Gastrocnemius medialis (tissue), 4 donors: ENCODE measurements around the gene WDR7. TPM values are rescaled to one million over a fixed set of nuclear protein-coding genes. Genes with fewer than 3 reads are reported as not detected.
"Not testable (repeated sequence)": the region's sequence is repeated elsewhere in the genome, so short reads cannot be mapped to it uniquely, and the experiment has no call there.

ENCODE experiments used
- ATAC-seq, 2 donors: fragments of 150-250 bp; one replicate each; pipeline ENCODE4 v1.9.1; 2016
- DNase-seq, 2 donors: peaks; one replicate each; pipeline ENCODE4 v3.0.0-alpha.2; 2019
- H3K27ac ChIP-seq, 4 donors: fragments of 200-600 bp; sonication (generic); 1 replicate in 1 of 4; 2 replicates in 3 of 4; pipeline ENCODE4 v1.5.1; 2016 to 2018; ENCODE audit warnings: mild to moderate bottlenecking in 2 of 4, moderate library complexity in 1 of 4
- H3K27me3 ChIP-seq, 3 donors: fragments of 200-600 bp; sonication (generic) in 2 of 3; 1 replicate in 1 of 3; 2 replicates in 2 of 3; pipeline versions ENCODE4 v1.5.1 to v1.6.0; 2016 to 2019; ENCODE audit warnings: mild to moderate bottlenecking in 1 of 3, moderate library complexity in 1 of 3
- H3K36me3 ChIP-seq, 2 donors: fragments of 200-600 bp; sonication (generic) in 1 of 2; one replicate each; pipeline ENCODE4 v1.5.1; 2017 to 2018
- H3K4me1 ChIP-seq, 2 donors: fragments of 200-600 bp; sonication (generic) in 1 of 2; one replicate each; pipeline ENCODE4 v1.5.1; 2016 to 2017; ENCODE audit warnings: mild to moderate bottlenecking in 2 of 2
- H3K4me3 ChIP-seq, 4 donors: fragments of 200-600 bp; sonication (generic) in 3 of 4; 1 replicate in 1 of 4; 2 replicates in 3 of 4; pipeline ENCODE4 v1.5.1; 2016 to 2019; ENCODE audit warnings: mild to moderate bottlenecking in 2 of 4
- H3K9me3 ChIP-seq, 3 donors: fragments of 200-600 bp; sonication (generic) in 2 of 3; 1 replicate in 1 of 3; 2 replicates in 2 of 3; pipeline ENCODE4 v1.5.1; 2016 to 2019
- POLR2A ChIP-seq, 2 donors: fragments of 450-650 bp; IDR thresholded peaks; one replicate each; pipeline ENCODE4 v1.6.1; 2017; ENCODE audit warnings: antibody characterized with exemption in 2 of 2, mild to moderate bottlenecking in 2 of 2, moderate library complexity in 2 of 2
- in situ Hi-C, 4 donors: fragments of 200-750 bp; cut with MboI; loops; one replicate each; pipeline versions ENCODE4 v1.15.0 to v1.8.0; 2017; ENCODE audit warnings: low sequenced_read_pairs in 4 of 4
- intact Hi-C: fragments of 100-400 bp; cut with DNase I; formaldehyde crosslinking; loops from one replicate; pipeline ENCODE4 v1.15.1; 2023; ENCODE audit warnings: low total_unique reads
- total RNA-seq, 4 donors: library from RNA; depleted of rRNA; stranded (reverse); fragments of >200 nt; gene quantifications; one replicate each; pipeline versions ENCODE4 v1.1.0 to v1.2.3, GENCODE V29; 2016
- TF ChIP-seq, protein P1 (sequence below), 5 experiments: fragments of 450-650 bp in 3 of 5; fragments of 200-600 bp in 2 of 5; sonication (generic) in 2 of 5; IDR thresholded peaks in 4 of 5; conservative IDR thresholded peaks in 1 of 5; 1 replicate in 4 of 5; 2 replicates in 1 of 5; pipeline ENCODE4 v1.5.1; 2016 to 2019; ENCODE audit warnings: antibody characterized with exemption in 5 of 5, mild to moderate bottlenecking in 3 of 5, moderate library complexity in 3 of 5

Gene WDR7
- total RNA-seq, 4 donors from 2014 or later = 20.5 to 24.2 (median 21.8) TPM

DNA sequence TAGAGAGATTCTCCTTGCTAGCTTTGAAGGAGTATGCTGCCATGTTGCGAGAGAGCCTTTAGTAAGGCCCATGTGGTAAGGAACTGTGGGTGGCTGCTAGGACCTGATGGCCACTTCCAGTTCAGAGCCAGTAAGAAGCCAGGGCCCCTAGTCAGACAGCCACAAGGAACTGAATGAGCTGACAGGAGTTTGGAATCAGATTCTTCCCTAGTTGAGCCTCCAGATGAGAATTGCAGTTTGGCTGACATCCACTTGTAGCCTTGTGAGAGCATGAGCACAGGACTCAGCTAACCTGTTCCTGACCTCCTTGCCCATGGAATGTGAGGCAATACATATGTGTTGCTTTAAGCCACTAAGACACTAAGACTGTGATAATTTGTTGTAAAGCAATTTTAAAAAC, 1.2 kb upstream of the WDR7 start:
- Histone ChIP-seq H3K4me3 (no peak overlapping the region), H3K4me1 (peaks cover 13 to 20% of the 10 kb centered on the region in 2 donors), H3K9me3 (no peaks in the 10 kb centered on the region), H3K27ac (peak overlapping the region in 2 of 4 donors; percentile 91 to 93), H3K36me3 (no peaks in the 10 kb centered on the region), H3K27me3 (no peaks in the 10 kb centered on the region)
- ATAC-seq (no peak), DNase-seq (no peak)
- intact Hi-C loops = no loop called here
- TF ChIP-seq, protein P1, sequence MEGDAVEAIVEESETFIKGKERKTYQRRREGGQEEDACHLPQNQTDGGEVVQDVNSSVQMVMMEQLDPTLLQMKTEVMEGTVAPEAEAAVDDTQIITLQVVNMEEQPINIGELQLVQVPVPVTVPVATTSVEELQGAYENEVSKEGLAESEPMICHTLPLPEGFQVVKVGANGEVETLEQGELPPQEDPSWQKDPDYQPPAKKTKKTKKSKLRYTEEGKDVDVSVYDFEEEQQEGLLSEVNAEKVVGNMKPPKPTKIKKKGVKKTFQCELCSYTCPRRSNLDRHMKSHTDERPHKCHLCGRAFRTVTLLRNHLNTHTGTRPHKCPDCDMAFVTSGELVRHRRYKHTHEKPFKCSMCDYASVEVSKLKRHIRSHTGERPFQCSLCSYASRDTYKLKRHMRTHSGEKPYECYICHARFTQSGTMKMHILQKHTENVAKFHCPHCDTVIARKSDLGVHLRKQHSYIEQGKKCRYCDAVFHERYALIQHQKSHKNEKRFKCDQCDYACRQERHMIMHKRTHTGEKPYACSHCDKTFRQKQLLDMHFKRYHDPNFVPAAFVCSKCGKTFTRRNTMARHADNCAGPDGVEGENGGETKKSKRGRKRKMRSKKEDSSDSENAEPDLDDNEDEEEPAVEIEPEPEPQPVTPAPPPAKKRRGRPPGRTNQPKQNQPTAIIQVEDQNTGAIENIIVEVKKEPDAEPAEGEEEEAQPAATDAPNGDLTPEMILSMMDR (IDR thresholded peaks at IDR 0.05 in 4 of 5, conservative IDR thresholded peaks at IDR 0.05 in 1 of 5) = no peak
- TF ChIP-seq POLR2A (IDR thresholded peaks at IDR 0.05) = no peak
- in situ Hi-C loops = no loop called here

DNA sequence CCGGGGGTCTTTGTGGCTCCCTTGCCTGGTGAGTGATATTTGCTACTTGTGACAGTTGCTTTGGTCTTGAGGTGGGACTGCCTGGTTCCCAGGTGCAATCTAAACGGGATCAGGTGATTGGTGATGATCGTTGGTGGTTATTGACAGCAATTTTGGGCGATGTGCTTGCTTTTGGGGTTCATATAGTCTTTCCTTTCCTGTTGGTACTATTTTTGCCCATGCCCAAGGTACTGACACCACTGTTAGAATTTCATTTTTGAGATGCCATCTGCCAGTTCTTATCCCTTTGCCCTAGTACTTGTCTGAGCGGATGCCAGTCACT, 573 bp downstream of the WDR7 start:
- ATAC-seq (no peak), DNase-seq (no peak)
- TF ChIP-seq, protein P1 (IDR thresholded peaks at IDR 0.05 in 4 of 5, conservative IDR thresholded peaks at IDR 0.05 in 1 of 5) = no peak
- no peak for TF ChIP-seq POLR2A (IDR thresholded peaks at IDR 0.05)
- Histone ChIP-seq H3K27me3 (no peaks in the 10 kb centered on the region), H3K4me3 (peak overlapping the region; percentile 71 to 97 (median 95)), H3K36me3 (no peaks in the 10 kb centered on the region), H3K27ac (peak overlapping the region; percentile 85 to 95 (median 92)), H3K9me3 (no peaks in the 10 kb centered on the region), H3K4me1 (peaks cover 13 to 20% of the 10 kb centered on the region in 2 donors)
- intact Hi-C loops = loop anchor here (1.0 kb wide), 1 partner anchor 13 kb away; the partner anchor contains the start of gene TXNL1
- in situ Hi-C loops = no loop called here

DNA sequence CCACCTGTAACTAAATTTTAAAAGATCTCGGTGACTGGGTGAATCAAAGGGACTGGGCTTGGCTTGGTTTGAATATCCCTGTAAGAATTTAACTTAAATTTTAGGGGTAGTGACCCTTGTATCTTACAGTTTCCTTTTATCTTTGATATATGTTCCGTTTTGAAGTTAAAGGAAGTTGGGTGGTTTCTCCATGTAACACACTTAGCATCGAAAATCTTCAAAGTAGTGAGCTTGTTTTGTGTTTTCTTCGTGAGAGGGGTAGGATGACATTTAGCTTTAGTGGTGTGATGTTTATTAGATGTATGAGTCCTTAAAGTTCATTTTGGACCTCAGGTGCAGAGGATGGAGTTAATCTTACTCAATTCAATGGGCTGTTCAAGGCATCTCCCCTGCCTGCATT, 1.6 kb downstream of the WDR7 start:
- DNase-seq (no peak), ATAC-seq (no peak)
- H3K36me3 ChIP-seq = no peaks in the 10 kb centered on the region
- in situ Hi-C loops (no loop called here), intact Hi-C loops (no loop called here)
- no peaks in the 10 kb centered on the region for H3K9me3 ChIP-seq
- no peak overlapping the region for H3K4me3 ChIP-seq
- peaks cover 13 to 20% of the 10 kb centered on the region in 2 donors for H3K4me1 ChIP-seq
- TF ChIP-seq, protein P1 (IDR thresholded peaks at IDR 0.05 in 4 of 5, conservative IDR thresholded peaks at IDR 0.05 in 1 of 5) = no peak
- TF ChIP-seq POLR2A (IDR thresholded peaks at IDR 0.05) = no peak
- H3K27me3 ChIP-seq = no peaks in the 10 kb centered on the region
- peak overlapping the region in 2 of 4 donors; percentile 91 to 95 for H3K27ac ChIP-seq

DNA sequence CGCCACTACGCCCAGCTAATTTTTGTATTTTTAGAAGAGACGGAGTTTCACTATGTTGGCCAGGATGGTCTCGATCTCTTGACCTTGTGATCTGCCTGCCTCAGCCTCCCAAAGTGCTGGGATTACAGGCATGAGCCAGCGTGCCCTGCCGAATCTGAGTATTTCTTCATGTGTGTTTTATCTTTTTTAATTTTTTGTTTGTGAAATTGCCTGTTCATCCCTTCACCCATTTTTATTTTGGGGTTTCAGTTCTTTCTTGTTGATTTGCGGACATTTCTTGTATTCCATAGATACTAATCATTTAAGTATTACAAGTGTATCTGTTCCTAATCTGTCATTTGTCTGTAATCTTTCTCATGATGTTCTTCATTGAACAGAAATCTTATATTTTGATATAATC, 3.1 kb downstream of the WDR7 start:
- H3K4me3 ChIP-seq, H3K27me3 ChIP-seq, in situ Hi-C loops, DNase-seq, H3K27ac ChIP-seq, H3K36me3 ChIP-seq, H3K9me3 ChIP-seq, ATAC-seq, intact Hi-C loops: not testable (repeated sequence)
- peaks cover 13 to 20% of the 10 kb centered on the region in 2 donors for H3K4me1 ChIP-seq

DNA sequence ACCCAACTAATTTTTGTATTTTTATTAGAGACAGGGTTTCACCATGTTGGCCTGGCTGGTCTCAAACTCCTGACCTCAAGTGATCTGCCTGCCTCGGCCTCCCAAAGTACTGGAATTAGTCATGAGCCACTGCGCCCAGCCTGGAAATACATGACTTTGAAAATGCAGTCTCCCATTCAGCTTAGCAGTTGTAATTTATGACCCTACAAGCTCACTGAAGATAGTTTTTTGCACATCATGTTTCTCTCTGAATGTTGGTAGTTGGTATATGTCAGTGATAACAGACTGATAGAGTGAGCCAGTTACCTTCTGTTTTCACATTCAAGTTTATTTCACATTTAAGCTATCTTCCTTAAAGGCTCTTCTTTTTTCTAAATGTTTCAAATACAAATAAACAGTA, 7.1 kb downstream of the WDR7 start:
- no peak for TF ChIP-seq POLR2A (IDR thresholded peaks at IDR 0.05)
- TF ChIP-seq, protein P1 (IDR thresholded peaks at IDR 0.05 in 4 of 5, conservative IDR thresholded peaks at IDR 0.05 in 1 of 5) = no peak
- Histone ChIP-seq H3K4me1 (peaks cover 8 to 27% of the 10 kb centered on the region in 2 donors), H3K36me3 (no peaks in the 10 kb centered on the region), H3K4me3 (no peak overlapping the region), H3K27me3 (no peaks in the 10 kb centered on the region), H3K9me3 (no peaks in the 10 kb centered on the region), H3K27ac (no peak overlapping the region)
- intact Hi-C loops = no loop called here
- in situ Hi-C loops = no loop called here
- ATAC-seq (no peak), DNase-seq (no peak)
